Nephron progenitor cell (in vitro differentiated cells): ENCODE measurements around the gene GFOD1.

Experiments
- DNase-seq: peaks from one replicate; pipeline ENCODE4 v3.0.0; 2021
- H3K27ac Mint-ChIP-seq: 2 replicates; pipeline ENCODE4 v1.8.0; 2021; ENCODE audit warnings: mild to moderate bottlenecking, moderate library complexity, mixed read lengths
- H3K27me3 Mint-ChIP-seq: 2 replicates; pipeline ENCODE4 v1.8.0; 2021; ENCODE audit warnings: mild to moderate bottlenecking, low read depth, mixed read lengths; ENCODE audit not compliant: poor library complexity
- H3K36me3 Mint-ChIP-seq: 2 replicates; pipeline ENCODE4 v1.8.0; 2021; ENCODE audit warnings: low read depth, mixed read lengths
- H3K4me1 Mint-ChIP-seq: 2 replicates; pipeline ENCODE4 v1.8.0; 2021; ENCODE audit warnings: mixed read lengths
- H3K4me3 Mint-ChIP-seq: 2 replicates; pipeline ENCODE4 v1.8.0; 2021; ENCODE audit warnings: mild to moderate bottlenecking, moderate library complexity, mixed read lengths
- H3K9me3 Mint-ChIP-seq: 2 replicates; pipeline ENCODE4 v1.8.0; 2021; ENCODE audit warnings: mild to moderate bottlenecking, moderate library complexity, mixed read lengths
- CTCF ChIP-seq: fragments of 200-600 bp; sonication (generic); IDR thresholded peaks from 2 replicates; pipeline ENCODE4 v1.5.0; 2021; ENCODE audit warnings: antibody characterized with exemption

Gene GFOD1

GRCh38 chr6:13454286-13455221 lies 32.8 kb downstream of the GFOD1 start:
- no peak for TF ChIP-seq CTCF
- Mint-ChIP-seq H3K9me3 (peaks cover 4% of the 10 kb centered on the region), H3K27ac (peak overlapping the region; percentile 77), H3K4me1 (peaks cover 20% of the 10 kb centered on the region), H3K27me3 (no peaks in the 10 kb centered on the region), H3K4me3 (no peak overlapping the region), H3K36me3 (peaks cover 9% of the 10 kb centered on the region)
- DNase-seq, result no peak

- Mint-ChIP-seq H3K9me3 (peaks cover 5% of the 10 kb centered on the region), H3K27me3 (peaks cover 2% of the 10 kb centered on the region), H3K4me3 (no peak overlapping the region), H3K36me3 (peaks cover 10% of the 10 kb centered on the region), H3K4me1 (peaks cover 20% of the 10 kb centered on the region), H3K27ac (no peak overlapping the region)
- TF ChIP-seq CTCF, result no peak
- DNase-seq, result no peak
These were observed 33.6 kb downstream of the GFOD1 start for GRCh38 chr6:13453771-13454251.

- no peak for TF ChIP-seq CTCF
- H3K27ac Mint-ChIP-seq, result no peak overlapping the region
- peaks cover 10% of the 10 kb centered on the region for H3K36me3 Mint-ChIP-seq
- no peak overlapping the region for H3K4me3 Mint-ChIP-seq
- peaks cover 2% of the 10 kb centered on the region for H3K27me3 Mint-ChIP-seq
- no peak for DNase-seq
- H3K9me3 Mint-ChIP-seq, result peaks cover 5% of the 10 kb centered on the region
- peaks cover 20% of the 10 kb centered on the region for H3K4me1 Mint-ChIP-seq
These were observed 34.2 kb downstream of the GFOD1 start for GRCh38 chr6:13453153-13453552.

GRCh38 chr6:13452346-13453117 lies 34.9 kb downstream of the GFOD1 start:
- H3K4me3 Mint-ChIP-seq, result no peak overlapping the region
- DNase-seq, result no peak
- peaks cover 26% of the 10 kb centered on the region for H3K4me1 Mint-ChIP-seq
- H3K9me3 Mint-ChIP-seq, result peaks cover 5% of the 10 kb centered on the region
- no peak for TF ChIP-seq CTCF
- H3K27me3 Mint-ChIP-seq, result peaks cover 2% of the 10 kb centered on the region
- H3K27ac Mint-ChIP-seq, result no peak overlapping the region
- H3K36me3 Mint-ChIP-seq, result peaks cover 10% of the 10 kb centered on the region

GRCh38 chr6:13451181-13451895 lies 36.1 kb downstream of the GFOD1 start:
- Mint-ChIP-seq H3K36me3 (peaks cover 10% of the 10 kb centered on the region), H3K9me3 (peaks cover 5% of the 10 kb centered on the region), H3K27ac (no peak overlapping the region), H3K4me1 (peaks cover 38% of the 10 kb centered on the region), H3K4me3 (no peak overlapping the region), H3K27me3 (peaks cover 2% of the 10 kb centered on the region)
- DNase-seq, result no peak
- no peak for TF ChIP-seq CTCF
